ENCODE data around the gene RTN1. TPM values are rescaled to one million over a fixed set of nuclear protein-coding genes. Genes with fewer than 3 reads are reported as not detected.

RTN1 gene
- total RNA-seq, 2 experiments from 2014 or later = not detected

DNA sequence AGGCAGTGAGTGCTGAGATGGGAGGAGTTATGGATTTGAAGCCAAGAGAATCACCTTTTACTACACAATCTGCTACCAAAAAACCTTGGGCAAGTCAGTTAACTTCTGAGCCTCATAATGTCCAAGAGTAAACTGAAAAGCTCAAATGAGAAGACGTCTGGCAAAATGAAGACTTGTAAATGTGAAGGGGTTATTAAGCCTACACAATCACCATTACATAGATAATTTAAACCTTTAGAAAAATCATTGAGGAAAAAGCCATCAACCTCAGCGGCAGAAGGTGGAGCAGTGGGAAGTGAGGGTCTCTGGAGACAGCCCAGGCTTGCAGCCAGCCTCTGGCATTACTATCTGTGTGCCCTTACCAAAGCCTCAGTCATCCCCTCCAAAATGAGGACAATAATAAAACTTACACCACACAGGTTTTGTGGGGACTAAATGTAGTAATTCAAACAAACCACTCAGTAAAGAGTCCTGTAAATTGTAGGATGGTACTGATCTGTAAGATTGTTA, 243.5 kb downstream of the RTN1 start:
- BruUV-seq (replicated peaks) = no TSS peak
- no peaks in the 10 kb centered on the region for H4K20me1 ChIP-seq (ENCODE audit: insufficient read depth, low read length)

DNA sequence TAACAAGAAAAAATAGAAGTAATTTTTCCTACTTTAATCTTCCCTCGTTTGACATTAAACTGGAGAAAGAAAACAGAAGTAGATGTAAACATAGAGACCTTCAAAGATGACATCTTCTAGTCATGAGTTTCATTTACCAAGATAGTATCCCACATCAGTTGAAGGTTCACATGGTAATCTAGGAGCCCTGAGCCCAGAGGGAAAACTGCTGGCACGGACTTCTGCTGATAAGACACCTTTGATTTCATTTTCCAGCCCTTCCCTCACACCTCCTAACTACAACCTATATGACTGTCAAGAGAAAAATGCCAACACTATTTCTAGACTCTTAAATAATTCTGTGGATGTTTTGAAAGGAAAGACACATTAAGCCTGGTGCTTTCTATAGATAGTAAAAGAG, 247.9 kb downstream of the RTN1 start:
- DNase-seq (ENCODE audit: low spot score) = no peak
- H3K9me2 ChIP-seq (ENCODE audit: insufficient read depth, low read length) = no peaks in the 10 kb centered on the region
- no peaks in the 10 kb centered on the region for H3K9me3 ChIP-seq (ENCODE audit: low read length)
- H4K20me1 ChIP-seq (ENCODE audit: insufficient read depth, low read length) = no peaks in the 10 kb centered on the region
- H3K4me1 ChIP-seq (ENCODE audit: insufficient read depth, low read length, poor library complexity, severe bottlenecking) = no peaks in the 10 kb centered on the region
- ChIA-PET CTCF (ENCODE audit: unreplicated experiment) (no interaction called here), POLR2A (interaction anchor here (1.0 kb wide), 1 partner anchor 846 kb away, joined by 3 read pairs; no protein-coding TSS in a partner anchor)
- BruUV-seq (replicated peaks) = no TSS peak
- no peak overlapping the region for H3K27ac ChIP-seq (ENCODE audit: low read depth, low read length, poor library complexity, severe bottlenecking)
- intact Hi-C loops (cut with micrococcal nuclease; ENCODE audit: unreplicated experiment) = no loop called here
- no peak overlapping the region for H2AFZ ChIP-seq (ENCODE audit: low read length)
- H3K4me3 ChIP-seq (ENCODE audit: low read depth, low read length, poor library complexity, severe bottlenecking) = no peak overlapping the region
- TF ChIP-seq, protein P1, sequence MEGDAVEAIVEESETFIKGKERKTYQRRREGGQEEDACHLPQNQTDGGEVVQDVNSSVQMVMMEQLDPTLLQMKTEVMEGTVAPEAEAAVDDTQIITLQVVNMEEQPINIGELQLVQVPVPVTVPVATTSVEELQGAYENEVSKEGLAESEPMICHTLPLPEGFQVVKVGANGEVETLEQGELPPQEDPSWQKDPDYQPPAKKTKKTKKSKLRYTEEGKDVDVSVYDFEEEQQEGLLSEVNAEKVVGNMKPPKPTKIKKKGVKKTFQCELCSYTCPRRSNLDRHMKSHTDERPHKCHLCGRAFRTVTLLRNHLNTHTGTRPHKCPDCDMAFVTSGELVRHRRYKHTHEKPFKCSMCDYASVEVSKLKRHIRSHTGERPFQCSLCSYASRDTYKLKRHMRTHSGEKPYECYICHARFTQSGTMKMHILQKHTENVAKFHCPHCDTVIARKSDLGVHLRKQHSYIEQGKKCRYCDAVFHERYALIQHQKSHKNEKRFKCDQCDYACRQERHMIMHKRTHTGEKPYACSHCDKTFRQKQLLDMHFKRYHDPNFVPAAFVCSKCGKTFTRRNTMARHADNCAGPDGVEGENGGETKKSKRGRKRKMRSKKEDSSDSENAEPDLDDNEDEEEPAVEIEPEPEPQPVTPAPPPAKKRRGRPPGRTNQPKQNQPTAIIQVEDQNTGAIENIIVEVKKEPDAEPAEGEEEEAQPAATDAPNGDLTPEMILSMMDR (conservative IDR thresholded peaks at IDR 0.05; ENCODE audit: low read length) = no peak
- TF ChIP-seq EZH2phosphoT487 (IDR thresholded peaks at IDR 0.05; ENCODE audit: borderline replicate concordance, low read depth, low read length) = no peak
- no peaks in the 10 kb centered on the region for H3K79me2 ChIP-seq (ENCODE audit: insufficient read depth, low read depth, low read length)
- H3K4me2 ChIP-seq (ENCODE audit: low read length) = no peak overlapping the region
- H3K36me3 ChIP-seq (ENCODE audit: insufficient read depth, low read length) = no peaks in the 10 kb centered on the region

More for the DNA sequence above, 243.5 kb downstream of the RTN1 start:
- Histone ChIP-seq H3K4me2 (ENCODE audit: low read length) (no peak overlapping the region), H3K9me2 (ENCODE audit: insufficient read depth, low read length) (no peaks in the 10 kb centered on the region), H3K4me3 (ENCODE audit: low read depth, low read length, poor library complexity, severe bottlenecking) (no peak overlapping the region), H3K36me3 (ENCODE audit: insufficient read depth, low read length) (no peaks in the 10 kb centered on the region), H3K9me3 (ENCODE audit: low read length) (no peaks in the 10 kb centered on the region), H3K27ac (ENCODE audit: low read depth, low read length, poor library complexity, severe bottlenecking) (no peak overlapping the region), H2AFZ (ENCODE audit: low read length) (no peak overlapping the region), H3K4me1 (ENCODE audit: insufficient read depth, low read length, poor library complexity, severe bottlenecking) (no peaks in the 10 kb centered on the region), H3K79me2 (ENCODE audit: insufficient read depth, low read depth, low read length) (no peaks in the 10 kb centered on the region)
- TF ChIP-seq, protein P1 (conservative IDR thresholded peaks at IDR 0.05; ENCODE audit: low read length) = no peak
- no peak for TF ChIP-seq EZH2phosphoT487 (IDR thresholded peaks at IDR 0.05; ENCODE audit: borderline replicate concordance, low read depth, low read length)
- no peak for DNase-seq (ENCODE audit: low spot score)
- POLR2A ChIA-PET = no interaction called here
- CTCF ChIA-PET (ENCODE audit: unreplicated experiment) = no interaction called here
- intact Hi-C loops (cut with micrococcal nuclease; ENCODE audit: unreplicated experiment) = no loop called here

DNA sequence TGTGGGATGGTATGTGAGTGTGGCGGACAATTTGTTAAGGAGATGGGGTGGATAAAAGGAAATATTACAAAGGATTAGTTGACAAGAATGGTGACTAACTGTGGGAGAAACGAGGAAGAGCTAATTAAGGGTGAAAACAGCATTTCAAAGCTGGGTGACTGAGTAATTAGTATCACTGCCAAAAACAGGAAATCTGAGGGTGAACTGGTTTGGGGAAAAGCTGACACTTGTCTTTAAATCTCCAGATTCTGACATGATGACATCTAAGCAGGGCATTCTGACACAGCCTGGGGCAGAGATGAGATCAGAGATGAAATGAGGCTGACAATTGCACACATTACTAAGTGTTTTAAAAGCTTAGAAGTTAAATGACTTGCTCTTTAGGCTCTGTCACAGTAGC, 251.5 kb downstream of the RTN1 start:
- DNase-seq (ENCODE audit: low spot score) = no peak
- intact Hi-C loops (cut with micrococcal nuclease; ENCODE audit: unreplicated experiment) = no loop called here
- no peak overlapping the region for H3K27ac ChIP-seq (ENCODE audit: low read depth, low read length, poor library complexity, severe bottlenecking)
- no TSS peak for BruUV-seq (replicated peaks)
- H3K36me3 ChIP-seq (ENCODE audit: insufficient read depth, low read length) = no peaks in the 10 kb centered on the region
- H3K4me2 ChIP-seq (ENCODE audit: low read length) = no peak overlapping the region
- no peaks in the 10 kb centered on the region for H3K4me1 ChIP-seq (ENCODE audit: insufficient read depth, low read length, poor library complexity, severe bottlenecking)
- CTCF ChIA-PET (ENCODE audit: unreplicated experiment) = no interaction called here
- H3K9me3 ChIP-seq (ENCODE audit: low read length) = peaks cover 6% of the 10 kb centered on the region; the same call in 1 of the 2 replicates
- POLR2A ChIA-PET = no interaction called here
- no peaks in the 10 kb centered on the region for H3K79me2 ChIP-seq (ENCODE audit: insufficient read depth, low read depth, low read length)
- H4K20me1 ChIP-seq (ENCODE audit: insufficient read depth, low read length) = no peaks in the 10 kb centered on the region
- TF ChIP-seq, protein P1 (conservative IDR thresholded peaks at IDR 0.05; ENCODE audit: low read length) = no peak
- TF ChIP-seq EZH2phosphoT487 (IDR thresholded peaks at IDR 0.05; ENCODE audit: borderline replicate concordance, low read depth, low read length) = no peak
- H3K9me2 ChIP-seq (ENCODE audit: insufficient read depth, low read length) = no peaks in the 10 kb centered on the region
- H3K4me3 ChIP-seq (ENCODE audit: low read depth, low read length, poor library complexity, severe bottlenecking) = no peak overlapping the region
- H2AFZ ChIP-seq (ENCODE audit: low read length) = no peak overlapping the region
